Aorta (tissue), 5 donors: Measurements from ENCODE around the gene AIFM3. TPM values are rescaled to one million over a fixed set of nuclear protein-coding genes. Genes with fewer than 3 reads are reported as not detected.

Experiments
- ATAC-seq: fragments of 200-7000 bp; cut with Tn5 transposase; one replicate; pipeline ENCODE4 v1.9.1; 2022; ENCODE audit warnings: moderate library complexity; ENCODE audit not compliant: low FRiP score
- DNase-seq, 2 donors: peaks; one replicate each; pipeline ENCODE4 v3.0.0-alpha.2; 2020
- H3K27ac ChIP-seq, 2 donors: one replicate each; pipeline ENCODE4 v1.5.1; 2013; ENCODE audit warnings: low read length in 2 of 2, mild to moderate bottlenecking in 2 of 2, moderate library complexity in 2 of 2, control low read depth in 1 of 2, inconsistent platforms in 1 of 2, low read depth in 1 of 2
- H3K27me3 ChIP-seq, 2 donors: one replicate each; pipeline ENCODE4 v1.6.1; 2013; ENCODE audit warnings: control low read depth in 1 of 2, low read length in 1 of 2, mild to moderate bottlenecking in 1 of 2, moderate library complexity in 1 of 2; ENCODE audit not compliant: insufficient read depth in 2 of 2, control insufficient read depth in 1 of 2
- H3K36me3 ChIP-seq, 2 donors: one replicate each; pipeline ENCODE4 v1.6.1; 2013; ENCODE audit warnings: control low read depth in 1 of 2, low read length in 1 of 2, mild to moderate bottlenecking in 1 of 2; ENCODE audit not compliant: insufficient read depth in 2 of 2, control insufficient read depth in 1 of 2
- H3K4me1 ChIP-seq, 2 donors: one replicate each; pipeline ENCODE4 v1.6.1; 2013; ENCODE audit warnings: low read length in 2 of 2, control low read depth in 1 of 2, mild to moderate bottlenecking in 1 of 2, moderate library complexity in 1 of 2; ENCODE audit not compliant: insufficient read depth in 2 of 2, control insufficient read depth in 1 of 2
- H3K4me3 ChIP-seq, 2 donors: one replicate each; pipeline ENCODE4 v1.5.1; 2013; ENCODE audit warnings: low read length in 2 of 2, control low read depth in 1 of 2, mild to moderate bottlenecking in 1 of 2
- H3K9me3 ChIP-seq: one replicate; pipeline ENCODE4 v1.6.1; 2013; ENCODE audit warnings: mild to moderate bottlenecking, low read length; ENCODE audit not compliant: control insufficient read depth
- WGBS, 2 donors: extraction: QIAGEN DNeasy Blood & Tissue Kit; methylation state at CpG; one replicate each; pipeline ENCODE4 v1.1.7; 2013; 5-methylcytosine and 5-hydroxymethylcytosine counted together
- intact Hi-C, 2 donors: fragments of 100-400 bp; cut with DNase I; formaldehyde crosslinking; loops; one replicate each; pipeline versions ENCODE4 v1.14.2 to v1.15.0; 2022
- polyA plus RNA-seq, 2 donors: library from polyadenylated mRNA; stranded (reverse); fragments of 200-250 nt; gene quantifications; one replicate each; pipeline ENCODE4 v1.2.3, GENCODE V29; 2013
- total RNA-seq, 2 donors: library from RNA; stranded (reverse); fragmentation: NEBNext Ultra II Directional; extraction: Animal tissue kit (Norgen Biotek cat#: 25700); gene quantifications; one replicate each; pipeline ENCODE4 v1.2.1, GENCODE V29; 2021
- donor health status: healthy with polysubstance abuse.
- donor health status: Bipolar disorder and iron deficiency.
- donor health status: DM: no; HTN: no; CAD: no.
- donor health status: DM: no; HTN: no; CAD: no.
- donor health status: DM: yes; HTN: yes; CAD: no.

AIFM3 gene
- total and polyA plus RNA-seq, 4 donors, result 1.0 to 3.8 (median 1.8) TPM

DNA sequence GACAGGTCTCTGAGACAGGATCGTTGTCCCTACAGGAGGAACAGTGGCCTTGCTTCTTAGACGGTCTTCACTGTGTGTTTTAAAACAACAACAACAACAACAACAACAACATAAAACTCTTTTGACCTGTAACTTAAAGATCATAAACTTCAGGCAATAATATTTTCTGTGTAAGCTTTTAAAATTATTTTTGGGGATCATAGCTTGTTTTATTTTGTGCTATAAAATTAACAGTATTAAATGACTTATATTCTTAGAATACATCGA lies 13.8 kb upstream of the AIFM3 start:
- Histone ChIP-seq H3K27ac (no peak overlapping the region), H3K4me3 (no peak overlapping the region), H3K4me1 (no peaks in the 10 kb centered on the region), H3K9me3 (no peaks in the 10 kb centered on the region), H3K36me3 (peaks cover 0 to 5% of the 10 kb centered on the region in 2 donors), H3K27me3 (no peaks in the 10 kb centered on the region)
- intact Hi-C loops, result no loop called here
- no peak for ATAC-seq
- 68 to 70% methylated on average over 3 of the region's 3 CpGs for WGBS, 2 donors
- DNase-seq, result no peak

DNA sequence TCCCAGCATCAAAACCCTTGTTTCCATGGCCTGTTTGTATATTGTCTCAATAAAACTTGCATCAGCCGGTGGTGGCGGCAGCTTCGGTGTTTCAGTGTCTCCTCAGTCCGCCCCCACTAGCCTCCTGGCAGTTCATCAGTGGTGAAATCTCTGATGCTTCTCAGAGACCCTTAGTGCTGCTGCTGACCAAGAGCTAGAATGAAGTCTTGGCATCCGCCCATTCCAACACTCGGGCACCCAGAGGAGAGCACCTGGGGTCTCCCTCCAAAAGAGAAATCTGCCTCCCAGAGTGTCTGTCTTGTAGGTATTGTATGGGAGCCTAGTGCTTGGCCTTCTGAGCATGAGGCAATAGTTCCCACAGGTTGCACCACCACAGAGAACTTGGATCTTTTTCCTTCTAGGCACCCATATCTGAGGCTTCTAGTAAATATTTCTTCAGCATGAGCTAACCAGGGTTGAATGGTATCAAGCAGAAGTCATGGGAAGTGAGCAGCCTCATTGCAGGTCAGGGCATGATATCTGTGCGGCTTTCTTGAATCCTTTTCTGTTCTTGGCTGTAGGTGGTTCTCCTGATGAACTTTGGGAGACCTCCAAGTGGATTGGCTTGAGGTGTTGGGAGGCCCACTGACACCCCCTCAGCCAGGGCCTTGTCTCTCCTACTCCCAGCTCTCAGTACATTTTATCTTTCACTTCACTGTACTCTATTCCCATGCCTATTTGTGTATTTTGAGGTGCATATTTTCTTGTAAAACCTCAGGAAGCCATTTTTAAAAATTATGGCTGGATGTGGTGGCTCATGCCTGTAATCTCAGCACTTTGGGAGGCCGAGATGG lies 13.2 kb upstream of the AIFM3 start:
- peak in 1 of 2 donors; percentile 56 for DNase-seq
- 89 to 90% methylated on average over 8 of the region's 8 CpGs for WGBS, 2 donors
- intact Hi-C loops, result no loop called here

DNA sequence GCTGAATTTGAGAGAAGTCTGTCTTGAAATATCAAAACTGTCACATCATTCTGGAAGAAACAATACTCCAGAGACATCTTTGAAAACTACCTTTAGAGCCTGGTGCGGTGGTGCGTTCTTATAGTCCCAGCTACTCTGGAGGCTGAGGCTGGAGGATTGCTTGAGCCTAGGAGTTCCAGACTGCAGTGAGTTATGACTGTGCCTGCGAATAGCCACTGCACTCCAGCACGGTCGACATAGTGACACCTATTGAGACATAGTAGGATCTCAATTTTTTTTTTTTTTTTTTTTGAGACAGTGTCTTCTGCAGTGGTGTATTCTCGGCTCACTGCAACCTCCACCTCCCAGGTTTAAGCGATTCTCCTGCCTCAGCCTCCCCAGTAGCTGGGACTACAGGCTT lies 11.5 kb upstream of the AIFM3 start:
- no peak for DNase-seq
- intact Hi-C loops, result no loop called here
- Histone ChIP-seq H3K27ac (no peak overlapping the region), H3K27me3 (no peaks in the 10 kb centered on the region), H3K36me3 (peaks cover 0 to 1% of the 10 kb centered on the region in 2 donors), H3K9me3 (no peaks in the 10 kb centered on the region), H3K4me3 (no peak overlapping the region), H3K4me1 (no peaks in the 10 kb centered on the region)
- WGBS, 2 donors, result 90 to 91% methylated on average over 7 of the region's 7 CpGs
- no peak for ATAC-seq

More for the DNA sequence above, 13.2 kb upstream of the AIFM3 start:
- Histone ChIP-seq H3K36me3 (peaks cover 0 to 5% of the 10 kb centered on the region in 2 donors), H3K4me3 (no peak overlapping the region), H3K9me3 (no peaks in the 10 kb centered on the region), H3K27ac (no peak overlapping the region), H3K27me3 (no peaks in the 10 kb centered on the region), H3K4me1 (no peaks in the 10 kb centered on the region)
- no peak for ATAC-seq

DNA sequence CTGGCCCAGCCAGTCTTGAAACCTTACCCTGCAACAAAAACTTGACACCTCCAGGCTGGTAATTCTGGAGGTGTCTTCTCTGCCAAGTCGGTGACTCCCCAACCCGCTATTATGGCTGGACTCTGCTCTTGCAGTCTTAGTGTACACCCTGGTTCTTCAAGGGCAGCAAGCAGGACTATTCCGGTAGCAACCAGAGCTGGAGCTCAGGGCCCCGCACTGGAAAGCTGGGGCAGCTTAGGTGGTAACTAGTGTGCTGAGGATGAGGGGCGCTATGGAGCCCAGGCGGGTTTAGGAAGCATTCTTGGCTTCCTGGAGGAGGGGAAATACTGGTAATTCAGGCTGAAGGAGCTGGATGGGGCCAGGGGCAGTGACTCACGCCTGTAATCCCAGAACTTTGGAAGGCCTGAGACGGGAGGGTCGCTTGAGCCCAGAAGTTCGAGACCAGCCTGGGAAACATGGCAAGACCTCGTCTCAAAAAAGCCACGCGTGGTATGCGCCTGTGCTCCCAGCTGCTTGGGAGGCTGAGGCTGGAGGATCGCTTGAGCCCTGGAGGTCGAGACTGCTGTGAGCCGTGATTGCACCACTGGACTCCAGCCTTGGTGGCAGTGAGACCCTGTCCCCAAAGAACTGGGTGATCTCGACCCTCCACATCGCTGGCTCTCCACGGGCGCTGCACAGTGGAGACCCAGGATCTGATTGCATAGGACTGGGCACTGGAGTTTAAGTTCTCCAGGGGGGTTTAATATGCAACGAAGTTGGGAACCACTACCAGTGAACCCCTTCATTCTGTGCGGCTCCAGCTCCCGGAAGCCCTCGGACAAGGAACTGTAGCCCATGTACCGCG lies 10.6 kb upstream of the AIFM3 start:
- Histone ChIP-seq H3K4me1 (no peaks in the 10 kb centered on the region), H3K27ac (no peak overlapping the region), H3K36me3 (no peaks in the 10 kb centered on the region), H3K4me3 (no peak overlapping the region), H3K9me3 (no peaks in the 10 kb centered on the region), H3K27me3 (no peaks in the 10 kb centered on the region)
- WGBS, 2 donors, result 40 to 44% methylated on average over 27 of the region's 27 CpGs
- no peak for DNase-seq
- no peak for ATAC-seq
- intact Hi-C loops, result no loop called here

DNA sequence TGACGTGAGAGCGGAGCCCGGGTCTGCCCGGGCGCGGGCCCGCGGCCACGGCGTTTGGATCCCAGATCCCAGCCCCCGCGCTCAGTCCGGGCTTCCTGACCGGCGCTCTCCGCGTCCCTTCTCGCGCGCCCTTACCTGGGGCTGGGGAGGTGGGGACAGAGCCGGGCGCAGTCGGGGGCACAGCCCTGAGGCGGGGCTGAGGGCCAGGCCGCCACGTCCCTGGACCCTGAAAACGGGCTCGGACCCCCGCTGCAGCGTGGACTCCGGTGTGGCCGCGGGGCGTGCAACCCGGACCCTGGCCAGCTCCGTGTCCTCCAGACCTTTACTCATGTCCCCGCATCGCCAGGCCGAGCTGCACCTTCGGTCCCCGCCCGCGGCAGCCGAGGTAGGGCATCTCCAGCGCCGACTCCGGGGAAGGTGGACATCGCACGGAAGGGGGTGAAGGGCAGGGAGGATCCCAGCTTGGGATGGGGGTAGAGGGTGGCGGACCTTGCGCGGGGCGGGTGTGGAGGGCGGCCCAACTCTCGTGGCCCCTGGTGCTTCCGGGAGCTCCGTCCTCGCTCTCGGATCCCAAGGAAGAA lies 9.9 kb upstream of the AIFM3 start:
- Histone ChIP-seq H3K4me1 (no peaks in the 10 kb centered on the region), H3K27ac (no peak overlapping the region), H3K27me3 (no peaks in the 10 kb centered on the region), H3K36me3 (no peaks in the 10 kb centered on the region), H3K9me3 (no peaks in the 10 kb centered on the region), H3K4me3 (peak overlapping the region; percentile 22 to 44)
- intact Hi-C loops, result no loop called here
- 0 to 1% methylated on average over 52 to 59 of the region's 59 CpGs for WGBS, 2 donors
- ATAC-seq (peak; percentile 65), DNase-seq (no peak)

DNA sequence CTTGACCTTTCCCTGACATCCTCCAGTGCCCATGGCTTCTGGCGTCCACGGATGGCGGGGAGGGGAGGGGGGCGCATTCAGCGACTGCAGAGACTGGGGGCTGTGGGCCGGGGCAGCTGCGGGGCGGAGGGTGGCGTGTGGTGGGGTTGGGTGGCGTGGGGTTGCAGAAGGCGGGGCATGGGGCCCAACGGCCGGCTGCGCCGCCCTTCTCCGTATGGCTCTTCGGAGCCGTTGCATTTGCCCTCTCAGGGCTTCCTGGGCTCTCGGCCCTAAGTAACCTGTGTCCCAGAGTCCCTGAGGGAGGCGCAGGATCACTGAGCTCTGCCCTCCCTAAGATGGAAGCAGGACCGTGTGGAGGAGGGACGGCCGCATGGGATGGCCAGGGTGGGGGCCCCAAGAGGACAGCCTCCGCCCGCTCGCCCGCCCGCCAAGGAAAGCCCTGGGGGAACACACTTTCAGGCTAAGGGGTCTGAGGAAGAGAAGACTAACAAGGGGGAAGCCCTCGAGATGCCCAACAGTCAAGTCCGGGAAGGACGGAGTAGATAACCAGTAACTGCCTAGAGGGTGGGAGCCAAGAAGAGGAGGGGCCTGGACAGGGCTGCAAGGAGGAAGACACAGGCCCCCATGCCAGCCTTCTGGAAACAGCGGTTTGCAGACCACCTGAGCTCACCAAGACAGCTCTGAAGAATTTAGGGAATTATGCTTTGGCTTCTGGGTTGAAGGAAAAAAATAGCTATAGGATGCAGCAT lies 9.2 kb upstream of the AIFM3 start:
- H3K4me1 ChIP-seq, result no peaks in the 10 kb centered on the region
- peak overlapping the region; percentile 22 to 44 for H3K4me3 ChIP-seq
- ATAC-seq, result peak; percentile 68
- no peak for DNase-seq
- H3K36me3 ChIP-seq, result no peaks in the 10 kb centered on the region
- H3K27me3 ChIP-seq, result no peaks in the 10 kb centered on the region
- 1 to 2% methylated on average over 18 to 32 of the region's 32 CpGs for WGBS, 2 donors
- no peak overlapping the region for H3K27ac ChIP-seq
- no peaks in the 10 kb centered on the region for H3K9me3 ChIP-seq
- intact Hi-C loops, result no loop called here

DNA sequence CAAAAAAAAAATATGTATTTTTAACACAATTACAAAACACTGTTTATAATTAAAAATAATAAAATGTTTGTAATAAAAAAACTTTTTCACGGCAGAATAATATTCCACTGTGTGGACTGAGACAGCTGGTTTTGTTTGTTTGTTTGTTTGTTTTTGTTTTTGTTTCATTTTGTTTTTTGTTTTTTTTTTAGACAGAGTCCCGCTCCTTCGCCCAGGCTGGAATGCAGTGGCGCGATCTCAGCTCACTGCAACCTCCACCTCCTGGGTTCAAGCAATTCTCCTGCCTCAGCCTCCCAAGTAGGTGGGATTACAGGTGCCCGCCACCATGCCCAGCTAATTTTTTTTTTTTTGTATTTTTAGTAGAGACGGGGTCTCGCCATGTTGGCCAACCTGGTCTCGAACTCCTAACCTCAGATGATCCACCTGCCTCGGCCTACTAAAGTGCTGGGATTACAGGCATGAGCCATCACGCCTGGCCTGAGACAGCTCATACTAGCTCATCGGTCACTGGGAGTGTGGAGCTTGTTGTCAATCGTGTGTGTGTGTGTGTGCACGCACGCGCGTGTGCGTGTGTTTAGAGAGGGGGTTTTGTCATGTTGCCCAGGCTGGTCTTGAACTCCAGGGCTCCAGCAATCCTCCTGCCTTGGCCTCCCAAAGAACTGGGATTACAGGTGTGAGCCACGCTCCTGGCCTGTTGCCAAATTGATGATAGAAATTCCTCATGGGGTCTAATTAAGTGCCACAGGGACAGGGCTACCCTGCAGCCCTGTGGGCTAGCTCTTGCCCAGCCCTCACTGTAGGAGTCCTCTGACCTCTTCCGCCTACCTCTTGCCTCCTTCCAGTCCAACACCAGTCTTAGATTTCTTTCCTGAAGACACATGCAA lies 7.2 kb upstream of the AIFM3 start:
- intact Hi-C loops, result no loop called here
- Histone ChIP-seq H3K27me3 (no peaks in the 10 kb centered on the region), H3K36me3 (no peaks in the 10 kb centered on the region), H3K27ac (no peak overlapping the region), H3K9me3 (no peaks in the 10 kb centered on the region), H3K4me1 (no peaks in the 10 kb centered on the region), H3K4me3 (no peak overlapping the region)
- no peak for DNase-seq
- 89 to 94% methylated on average over 20 of the region's 20 CpGs for WGBS, 2 donors
- ATAC-seq, result no peak

DNA sequence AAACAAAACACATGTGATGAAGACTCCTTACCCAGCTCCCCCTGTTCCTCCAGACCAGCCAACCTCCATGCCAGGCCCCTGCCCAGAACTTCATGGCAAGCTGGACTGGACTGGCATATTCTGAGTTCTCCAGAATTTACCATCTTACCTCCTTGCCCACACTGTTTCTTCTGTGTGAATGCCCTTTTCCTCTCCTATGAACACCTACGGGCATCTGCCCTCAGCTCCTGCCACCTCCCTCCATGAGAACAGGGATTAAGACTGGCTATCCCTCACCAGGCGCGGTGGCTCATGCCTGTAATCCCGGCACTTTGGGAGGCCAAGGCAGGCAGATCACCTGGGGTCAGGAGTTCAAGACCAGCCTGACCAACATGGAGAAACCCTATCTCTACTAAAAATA lies 6.4 kb upstream of the AIFM3 start:
- 91 to 92% methylated on average over 4 of the region's 4 CpGs for WGBS, 2 donors
- no peak overlapping the region for H3K4me3 ChIP-seq
- DNase-seq (no peak), ATAC-seq (no peak)
- intact Hi-C loops, result no loop called here
- H3K27ac ChIP-seq, result no peak overlapping the region
- H3K27me3 ChIP-seq, result no peaks in the 10 kb centered on the region
- no peaks in the 10 kb centered on the region for H3K4me1 ChIP-seq
- no peaks in the 10 kb centered on the region for H3K9me3 ChIP-seq
- no peaks in the 10 kb centered on the region for H3K36me3 ChIP-seq
